ENCODE measurements around the gene FCGBP. TPM values are rescaled to one million over a fixed set of nuclear protein-coding genes. Genes with fewer than 3 reads are reported as not detected.

The FCGBP gene
- polyA plus RNA-seq (0.02 to 0.12 TPM (median 0.10 TPM) in 3 replicates), polyA minus RNA-seq (0.13 to 1.1 TPM (median 0.38 TPM) in 3 replicates)
- polyA plus RNA-seq (2011; ENCODE audit: low read depth) = 0.35 TPM
- polyA plus RNA-seq (2011; cell fraction: cytosol; rRNA removed) = 0.05 and 0.18 TPM in 2 replicates
- 0.82 and 0.96 TPM in 2 replicates for polyA plus RNA-seq (2011; cell fraction: nucleus; rRNA removed)
- 0.10 and 0.85 TPM in 2 replicates for polyA plus RNA-seq (2012; ENCODE audit: low replicate concordance)
- polyA minus RNA-seq (2011; cell fraction: cytosol; rRNA and poly(A)+ RNA removed) = 0.38 TPM
- polyA minus RNA-seq (2011; cell fraction: nucleus; rRNA and poly(A)+ RNA removed) = 2.7 and 3.7 TPM in 2 replicates

- H3K4me3 ChIP-seq (ENCODE audit: control insufficient read depth in 2 of 3, extremely low read depth in 1 of 3, insufficient read depth in 2 of 3, low read depth in 1 of 3, low read length in 3 of 3) = no peak within 1 kb of the TSS
Observed at GRCh38 chr19:39934584-39935363, at the start of gene FCGBP. TSS of gene FCGBP (minus strand) at chr19:39934634.

GRCh38 chr19:39983695-39984300, 49.4 kb upstream of the FCGBP start:
- Histone ChIP-seq H3K4me1 (ENCODE audit: control insufficient read depth, extremely low read depth, insufficient read depth, low read length) (no peaks in the 10 kb centered on the region), H3K27me3 (ENCODE audit: control insufficient read depth, extremely low read depth, insufficient read depth, low read length) (no peaks in the 10 kb centered on the region), H3K4me2 (ENCODE audit: control insufficient read depth, extremely low read depth, insufficient read depth, low read depth, low read length) (no peak overlapping the region), H3K9ac (ENCODE audit: control insufficient read depth, extremely low read depth, insufficient read depth, low read length) (no peak overlapping the region), H3K79me2 (ENCODE audit: control insufficient read depth, insufficient read depth, low read length) (no peaks in the 10 kb centered on the region), H3K4me3 (ENCODE audit: control insufficient read depth in 2 of 3, extremely low read depth in 1 of 3, insufficient read depth in 2 of 3, low read depth in 1 of 3, low read length in 3 of 3) (no peak overlapping the region), H3K36me3 (ENCODE audit: control insufficient read depth in 2 of 2, extremely low read depth in 1 of 2, insufficient read depth in 2 of 2, low read length in 2 of 2) (peaks cover 14 to 22% of the 10 kb centered on the region in 2 experiments), H3K27ac (ENCODE audit: control insufficient read depth, insufficient read depth, low read length) (no peak overlapping the region), H3K9me3 (ENCODE audit: control insufficient read depth, low read depth, low read length) (peaks cover 2% of the 10 kb centered on the region), H3K9me1 (ENCODE audit: control insufficient read depth, extremely low read depth, insufficient read depth, low read length) (no peaks in the 10 kb centered on the region), H4K20me1 (ENCODE audit: control insufficient read depth, extremely low read depth, insufficient read depth, low read length) (no peaks in the 10 kb centered on the region), H2AFZ (ENCODE audit: control insufficient read depth, low read length) (no peak overlapping the region)
- FAIRE-seq = no peak
- no peak for DNase-seq (ENCODE audit: low read depth, low spot score)
- TF ChIP-seq EZH2 (IDR thresholded peaks at IDR 0.05; ENCODE audit: low read length) (no peak), CTCF (optimal IDR thresholded peaks at IDR 0.05 in 1 of 3, IDR thresholded peaks at IDR 0.05 in 1 of 3, conservative IDR thresholded peaks at IDR 0.05 in 1 of 3; ENCODE audit: extremely low read depth in 1 of 3, insufficient read depth in 2 of 3, low read length in 3 of 3) (no peak)
- dilution Hi-C loops (cut with MboI; ENCODE audit: extremely low pct_ligation_motif_present, low sequenced_read_pairs) = no loop called here

More at GRCh38 chr19:39934584-39935363, at the start of gene FCGBP:
- H3K9ac ChIP-seq (ENCODE audit: control insufficient read depth, extremely low read depth, insufficient read depth, low read length) = no peak within 1 kb of the TSS
- TF ChIP-seq EZH2 (IDR thresholded peaks at IDR 0.05; ENCODE audit: low read length) (no peak), CTCF (optimal IDR thresholded peaks at IDR 0.05 in 1 of 3, IDR thresholded peaks at IDR 0.05 in 1 of 3, conservative IDR thresholded peaks at IDR 0.05 in 1 of 3; ENCODE audit: extremely low read depth in 1 of 3, insufficient read depth in 2 of 3, low read length in 3 of 3) (no peak)
- no peaks in the 10 kb centered on the region for H3K27me3 ChIP-seq (ENCODE audit: control insufficient read depth, extremely low read depth, insufficient read depth, low read length)
- dilution Hi-C loops (cut with MboI; ENCODE audit: extremely low pct_ligation_motif_present, low sequenced_read_pairs) = no loop called here
- H3K4me1 ChIP-seq (ENCODE audit: control insufficient read depth, extremely low read depth, insufficient read depth, low read length) = no peaks in the 10 kb centered on the region
- H3K27ac ChIP-seq (ENCODE audit: control insufficient read depth, insufficient read depth, low read length) = no peak within 1 kb of the TSS
- no peak within 1 kb of the TSS for H3K4me2 ChIP-seq (ENCODE audit: control insufficient read depth, extremely low read depth, insufficient read depth, low read depth, low read length)
- H3K79me2 ChIP-seq (ENCODE audit: control insufficient read depth, insufficient read depth, low read length) = no peaks in the 10 kb centered on the region
- no peak within 1 kb of the TSS for H2AFZ ChIP-seq (ENCODE audit: control insufficient read depth, low read length)
- H3K9me3 ChIP-seq (ENCODE audit: control insufficient read depth, low read depth, low read length) = no peaks in the 10 kb centered on the region
- H4K20me1 ChIP-seq (ENCODE audit: control insufficient read depth, extremely low read depth, insufficient read depth, low read length) = no peaks in the 10 kb centered on the region
- no peaks in the 10 kb centered on the region for H3K36me3 ChIP-seq (ENCODE audit: control insufficient read depth in 2 of 2, extremely low read depth in 1 of 2, insufficient read depth in 2 of 2, low read length in 2 of 2)
- no peaks in the 10 kb centered on the region for H3K9me1 ChIP-seq (ENCODE audit: control insufficient read depth, extremely low read depth, insufficient read depth, low read length)
- no peak for FAIRE-seq
- no peak for DNase-seq (ENCODE audit: low read depth, low spot score)

Data from keratinocyte (primary cell).